A549 (cell line): Measurements from ENCODE around the gene TES. TPM values are rescaled to one million over a fixed set of nuclear protein-coding genes. Genes with fewer than 3 reads are reported as not detected.
A peak's percentile ranks its signal among the peaks of the same experiment; 100 is the strongest.
"Not testable (repeated sequence)": the region's sequence is repeated elsewhere in the genome, so short reads cannot be mapped to it uniquely, and the experiment has no call there.

Experiments
- ATAC-seq, 2 experiments: fragments of 200-7000 bp in 1 of 2; fragments of >200 bp in 1 of 2; cut with Nextera tagmentation in 1 of 2; cut with Tn5 transposase in 1 of 2; 3 replicates each; pipeline versions ENCODE4 v1.8.0 to v1.9.1; 2018 to 2020; ENCODE audit warnings: mild to moderate bottlenecking in 1 of 2, moderate library complexity in 1 of 2
- CTCF ChIA-PET: fragments of 300-600 bp; sonication (Branson Sonifier 250); formaldehyde crosslinking; extraction: SDS; loops from one replicate; lab custom pipeline; 2021; ENCODE audit warnings: antibody characterized with exemption, inconsistent platforms; lab: Yijun Ruan, JAX
- POLR2A ChIA-PET: fragments of 350-600 bp; formaldehyde crosslinking; extraction: SDS; loops from one replicate; lab custom pipeline; 2021; ENCODE audit warnings: antibody characterized with exemption, inconsistent platforms; lab: Yijun Ruan, JAX
- DNase-seq, 2 experiments: peaks; one replicate each; pipeline versions ENCODE4 v3.0.0 to v3.0.0-alpha.2; 2011 to 2016; ENCODE audit warnings: low read depth in 1 of 2, low spot score in 1 of 2
- FAIRE-seq: peaks from 2 replicates; lab custom pipeline; 2011; peaks lifted over from hg19 to GRCh38; lab: Jason Lieb, UNC
- H3K27ac ChIP-seq, 2 experiments: fragments of >200 bp; sonication (Bioruptor Twin); formaldehyde crosslinking; 3 replicates each; pipeline ENCODE4 v1.5.1; 2016 to 2017
- H3K4me1 ChIP-seq: fragments of >200 bp; sonication (Bioruptor Twin); formaldehyde crosslinking; 3 replicates; pipeline ENCODE4 v1.6.1; 2016
- H3K4me2 ChIP-seq: fragments of >200 bp; sonication (Bioruptor Twin); formaldehyde crosslinking; 3 replicates; pipeline ENCODE4 v1.6.1; 2016
- H3K4me3 ChIP-seq: fragments of >200 bp; sonication (Bioruptor Twin); formaldehyde crosslinking; 3 replicates; pipeline ENCODE4 v1.5.1; 2016
- H3K9me3 ChIP-seq: fragments of >200 bp; sonication (Bioruptor Twin); formaldehyde crosslinking; 3 replicates; pipeline ENCODE4 v1.6.1; 2016
- CEBPB ChIP-seq, 2 experiments: fragments of >200 bp in 1 of 2; sonication (Bioruptor Twin) in 1 of 2; formaldehyde crosslinking in 1 of 2; IDR thresholded peaks; 2 replicates each; pipeline ENCODE4 v1.6.1; 2012 to 2016
- CHD2 ChIP-seq: fragments of 150-350 bp; IDR thresholded peaks from 2 replicates; pipeline ENCODE4 v1.6.1; 2014; ENCODE audit warnings: low read length; ENCODE audit not compliant: partially characterized antibody
- ELK1 ChIP-seq: fragments of 150-350 bp; IDR thresholded peaks from 2 replicates; pipeline ENCODE4 v1.6.1; 2014; ENCODE audit warnings: low read depth, mild to moderate bottlenecking, low read length
- EP300 ChIP-seq, 2 experiments: fragments of >200 bp; sonication (Bioruptor Twin); formaldehyde crosslinking; IDR thresholded peaks; 2 replicates in 1 of 2; 3 replicates in 1 of 2; pipeline ENCODE4 v1.6.1; 2016 to 2017
- FOXS1 ChIP-seq: fragments of 250-450 bp; sonication (Bioruptor Pico); IDR thresholded peaks from 2 replicates; pipeline ENCODE4 v1.5.0; 2020; ENCODE audit warnings: mild to moderate bottlenecking, moderate library complexity
- GATA3 ChIP-seq: IDR thresholded peaks from 2 replicates; pipeline ENCODE4 v1.6.1; 2012; ENCODE audit warnings: borderline replicate concordance
- HEYL ChIP-seq: fragments of 250-450 bp; sonication (Bioruptor Pico); IDR thresholded peaks from 2 replicates; pipeline ENCODE4 v1.8.0; 2021; ENCODE audit warnings: mild to moderate bottlenecking, moderate library complexity
- HMGXB4 ChIP-seq: fragments of 250-450 bp; sonication (Bioruptor Pico); IDR thresholded peaks from 2 replicates; pipeline ENCODE4 v1.5.0; 2021; ENCODE audit warnings: mild to moderate bottlenecking, moderate library complexity, borderline replicate concordance
- JUNB ChIP-seq: fragments of >200 bp; sonication (Bioruptor Twin); formaldehyde crosslinking; IDR thresholded peaks from 2 replicates; pipeline ENCODE4 v1.6.1; 2016
- KDM1A ChIP-seq: fragments of 200-600 bp; sonication (generic); IDR thresholded peaks from 2 replicates; pipeline ENCODE4 v1.6.1; 2016; ENCODE audit warnings: low read depth, mild to moderate bottlenecking
- KDM5A ChIP-seq: fragments of 200-600 bp; sonication (generic); IDR thresholded peaks from 2 replicates; pipeline ENCODE4 v1.6.1; 2016; ENCODE audit warnings: antibody characterized with exemption, mild to moderate bottlenecking
- MYC ChIP-seq: IDR thresholded peaks from 2 replicates; pipeline ENCODE4 v1.6.1; 2012; ENCODE audit warnings: mild to moderate bottlenecking, inconsistent platforms, low read length, improper control_type of control experiment, borderline replicate concordance
- PHF8 ChIP-seq: fragments of 200-600 bp; sonication (generic); IDR thresholded peaks from 2 replicates; pipeline ENCODE4 v1.6.1; 2016; ENCODE audit warnings: low read depth, mild to moderate bottlenecking, antibody characterized with exemption, moderate library complexity, borderline replicate concordance
- POLR2A ChIP-seq: IDR thresholded peaks from 2 replicates; pipeline ENCODE4 v1.6.1; 2012; ENCODE audit warnings: mild to moderate bottlenecking, low read length
- SMC3 ChIP-seq: fragments of >200 bp; sonication (Bioruptor Twin); formaldehyde crosslinking; IDR thresholded peaks from 3 replicates; pipeline ENCODE4 v1.6.1; 2018; ENCODE audit warnings: inconsistent platforms
- ZFP36 ChIP-seq: fragments of 450-650 bp; IDR thresholded peaks from 2 replicates; pipeline ENCODE4 v1.6.1; 2014; ENCODE audit warnings: borderline replicate concordance; ENCODE audit not compliant: partially characterized antibody
- WGBS: methylation state at CpG from one replicate; pipeline ENCODE4 v1.1.6; 2017; ENCODE audit errors: missing lambda C conversion rate; 5-methylcytosine and 5-hydroxymethylcytosine counted together
- polyA plus RNA-seq, 4 experiments: library from polyadenylated mRNA; depleted of rRNA in 3 of 4; stranded (reverse); fragments of >200 nt; fragmentation: RNase III in 1 of 4; extraction: RNeasy Plus Mini Kit Qiagen cat#74134 plus additional on column Dnase treatment in 1 of 4; gene quantifications; 2 replicates in 3 of 4; 3 replicates in 1 of 4; pipeline ENCODE4 v1.2.3, GENCODE V29; 2011 to 2017
- TF ChIP-seq, protein P1 (sequence below): fragments of 200-600 bp; sonication (generic); IDR thresholded peaks from 2 replicates; pipeline ENCODE4 v1.6.1; 2016; ENCODE audit warnings: antibody characterized with exemption, mild to moderate bottlenecking, moderate library complexity

Gene TES
- polyA plus RNA-seq, 2 of the 4 experiments (the other 2 are of a cell fraction) = 45.9 to 134 TPM

GRCh38 chr7:116292381-116292780, 82.0 kb downstream of the TES start:
- Histone ChIP-seq H3K27ac (no peak overlapping the region; a peak in 1 of 6 replicates), H3K4me1 (peaks cover 10% of the 10 kb centered on the region; the same call in 2 of the 3 replicates), H3K4me3 (no peak overlapping the region), H3K4me2 (no peak overlapping the region), H3K9me3 (peaks cover 7% of the 10 kb centered on the region; the same call in 1 of the 3 replicates)
- FAIRE-seq = no peak
- ATAC-seq = no peak
- DNase-seq = no peak
- ChIA-PET CTCF (no interaction called here), POLR2A (no interaction called here)
- WGBS = 91% methylated on average over 1 of the region's 1 CpG
- no peak for TF ChIP-seq ZFP36
- no peak for TF ChIP-seq ELK1
- no peak for TF ChIP-seq KDM5A

DNA sequence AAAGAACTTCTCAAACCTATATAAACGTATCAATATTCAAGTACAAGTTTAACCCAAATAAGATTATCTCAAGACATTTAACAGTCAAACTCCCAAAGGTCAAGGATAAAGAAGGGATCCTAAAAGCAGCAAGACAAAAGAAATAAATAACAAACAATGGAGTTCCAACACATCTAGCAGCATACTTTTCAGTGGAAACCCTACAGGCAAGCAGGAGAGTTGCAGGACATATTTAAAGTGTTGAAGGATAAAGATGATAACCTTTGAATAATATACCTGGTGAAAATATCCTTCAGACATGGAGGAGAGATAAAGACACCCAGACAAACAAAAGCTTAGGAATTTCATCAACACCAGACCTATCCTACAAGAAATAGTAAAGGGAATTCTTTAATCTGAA, 82.8 kb downstream of the TES start:
- FAIRE-seq (no peak), ATAC-seq (peak in 1 of 2 experiments; percentile 66; a peak in 2 of 6 replicates), DNase-seq (no peak)
- no peak overlapping the region for H3K4me3 ChIP-seq
- WGBS = 90% methylated on average over 1 of the region's 1 CpG
- ChIA-PET POLR2A (no interaction called here), CTCF (no interaction called here)
- TF ChIP-seq CEBPB (IDR thresholded peaks at IDR 0.05) (no peak), FOXS1 (CRISPR knock-in tag) (no peak), CHD2 (no peak)
- no peak overlapping the region for H3K4me2 ChIP-seq
- peaks cover 8% of the 10 kb centered on the region; the same call in 2 of the 3 replicates for H3K9me3 ChIP-seq
- H3K27ac ChIP-seq = no peak overlapping the region
- peaks cover 7% of the 10 kb centered on the region; the same call in 2 of the 3 replicates for H3K4me1 ChIP-seq

GRCh38 chr7:116293633-116294032, 83.3 kb downstream of the TES start:
- H3K27ac ChIP-seq = no peak overlapping the region
- POLR2A ChIA-PET = no interaction called here
- ATAC-seq (no peak), DNase-seq (no peak), FAIRE-seq (no peak)
- peaks cover 9% of the 10 kb centered on the region; the same call in 2 of the 3 replicates for H3K9me3 ChIP-seq
- CTCF ChIA-PET = no interaction called here
- WGBS = 56% methylated on average over 3 of the region's 3 CpGs
- H3K4me3 ChIP-seq = no peak overlapping the region
- no peak overlapping the region for H3K4me2 ChIP-seq
- TF ChIP-seq KDM1A (no peak), MYC (no peak), HEYL (CRISPR knock-in tag) (no peak), CEBPB (IDR thresholded peaks at IDR 0.05) (no peak), CHD2 (no peak), GATA3 (no peak), EP300 (IDR thresholded peaks at IDR 0.05) (no peak), HMGXB4 (no peak), POLR2A (no peak)
- H3K4me1 ChIP-seq = peaks cover 2% of the 10 kb centered on the region; the same call in 2 of the 3 replicates

- CTCF ChIA-PET, ATAC-seq, POLR2A ChIA-PET, DNase-seq, H3K4me1 ChIP-seq, H3K4me2 ChIP-seq, H3K4me3 ChIP-seq, FAIRE-seq, H3K27ac ChIP-seq: not testable (repeated sequence)
- peaks cover 12% of the 10 kb centered on the region; the same call in 2 of the 3 replicates for H3K9me3 ChIP-seq
Observed at GRCh38 chr7:116295903-116296302, 85.6 kb downstream of the TES start.

- WGBS = 97% methylated on average over 1 of the region's 1 CpG
- CTCF ChIA-PET = interaction anchor here (0.6 to 0.9 kb wide), 2 partner anchors 9 to 39 kb away, joined by 3 read pairs; no protein-coding TSS in a partner anchor
- H3K4me1 ChIP-seq = peaks cover 7% of the 10 kb centered on the region; the same call in 1 of the 3 replicates
- FAIRE-seq (no peak), ATAC-seq (no peak), DNase-seq (no peak)
- no peak overlapping the region for H3K27ac ChIP-seq
- H3K4me2 ChIP-seq = no peak overlapping the region
- POLR2A ChIA-PET = no interaction called here
- peaks cover 12% of the 10 kb centered on the region; the same call in 2 of the 3 replicates for H3K9me3 ChIP-seq
- TF ChIP-seq PHF8 (no peak), SMC3 (no peak), ZFP36 (no peak), JUNB (no peak)
- TF ChIP-seq, protein P1, sequence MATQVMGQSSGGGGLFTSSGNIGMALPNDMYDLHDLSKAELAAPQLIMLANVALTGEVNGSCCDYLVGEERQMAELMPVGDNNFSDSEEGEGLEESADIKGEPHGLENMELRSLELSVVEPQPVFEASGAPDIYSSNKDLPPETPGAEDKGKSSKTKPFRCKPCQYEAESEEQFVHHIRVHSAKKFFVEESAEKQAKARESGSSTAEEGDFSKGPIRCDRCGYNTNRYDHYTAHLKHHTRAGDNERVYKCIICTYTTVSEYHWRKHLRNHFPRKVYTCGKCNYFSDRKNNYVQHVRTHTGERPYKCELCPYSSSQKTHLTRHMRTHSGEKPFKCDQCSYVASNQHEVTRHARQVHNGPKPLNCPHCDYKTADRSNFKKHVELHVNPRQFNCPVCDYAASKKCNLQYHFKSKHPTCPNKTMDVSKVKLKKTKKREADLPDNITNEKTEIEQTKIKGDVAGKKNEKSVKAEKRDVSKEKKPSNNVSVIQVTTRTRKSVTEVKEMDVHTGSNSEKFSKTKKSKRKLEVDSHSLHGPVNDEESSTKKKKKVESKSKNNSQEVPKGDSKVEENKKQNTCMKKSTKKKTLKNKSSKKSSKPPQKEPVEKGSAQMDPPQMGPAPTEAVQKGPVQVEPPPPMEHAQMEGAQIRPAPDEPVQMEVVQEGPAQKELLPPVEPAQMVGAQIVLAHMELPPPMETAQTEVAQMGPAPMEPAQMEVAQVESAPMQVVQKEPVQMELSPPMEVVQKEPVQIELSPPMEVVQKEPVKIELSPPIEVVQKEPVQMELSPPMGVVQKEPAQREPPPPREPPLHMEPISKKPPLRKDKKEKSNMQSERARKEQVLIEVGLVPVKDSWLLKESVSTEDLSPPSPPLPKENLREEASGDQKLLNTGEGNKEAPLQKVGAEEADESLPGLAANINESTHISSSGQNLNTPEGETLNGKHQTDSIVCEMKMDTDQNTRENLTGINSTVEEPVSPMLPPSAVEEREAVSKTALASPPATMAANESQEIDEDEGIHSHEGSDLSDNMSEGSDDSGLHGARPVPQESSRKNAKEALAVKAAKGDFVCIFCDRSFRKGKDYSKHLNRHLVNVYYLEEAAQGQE = no peak
- TF ChIP-seq, all 56 proteins: peak for 0
- H3K4me3 ChIP-seq = no peak overlapping the region
Observed at GRCh38 chr7:116298055-116298454, 87.7 kb downstream of the TES start.
